Stromal cell of bone marrow (primary cell): ENCODE results near the gene ITPRID1.
"Not testable (repeated sequence)": the region's sequence is repeated elsewhere in the genome, so short reads cannot be mapped to it uniquely, and the experiment has no call there.

Experiments used
- DNase-seq: peaks from one replicate; pipeline ENCODE4 v3.0.0-alpha.2; 2012; ENCODE audit warnings: low read depth

The ITPRID1 gene

DNA sequence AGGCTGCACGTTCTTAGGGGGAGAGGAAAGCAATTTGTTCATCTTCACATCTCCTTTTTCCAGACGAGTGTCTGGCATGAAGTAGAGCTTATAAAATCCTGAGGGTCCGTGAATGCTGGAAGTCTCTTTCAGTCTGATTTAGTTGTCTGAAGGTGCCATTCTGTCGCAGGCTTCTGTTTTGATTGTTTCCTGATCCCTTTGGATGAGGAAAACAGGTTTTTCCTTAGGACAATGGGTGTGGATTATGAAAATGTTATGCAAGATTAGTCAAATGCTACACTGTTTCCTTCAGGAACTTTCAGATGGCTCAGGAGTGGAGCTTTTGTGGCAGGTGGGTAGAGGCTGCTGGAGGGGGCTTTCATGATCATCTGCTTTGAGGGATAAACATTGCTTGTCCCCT is at the start of gene ITPRID1:
TSS of gene ITPRID1 (plus strand) at position 301 of the 400 bp plus-strand sequence. CDS start 38,935 bp downstream, outside the sequence.
- no peak for DNase-seq

DNA sequence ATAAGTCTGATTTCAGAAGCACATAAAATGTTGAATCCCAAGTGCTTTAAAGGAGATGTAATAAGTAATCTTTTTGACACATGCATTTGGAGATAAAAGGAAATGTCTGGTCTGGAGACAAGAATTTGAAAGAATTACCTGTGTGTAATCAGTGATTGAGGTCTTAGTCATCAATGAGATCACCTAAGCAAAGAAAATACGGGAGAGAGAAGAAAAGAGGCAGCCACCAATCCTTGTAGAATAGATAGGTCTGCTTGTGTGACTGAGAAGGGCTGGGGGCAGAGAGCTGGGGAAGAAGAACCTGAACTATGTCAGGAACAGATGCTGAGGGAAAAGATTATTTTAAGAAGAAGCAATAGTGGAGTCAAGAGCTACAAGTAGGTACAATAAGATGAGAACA is 49.3 kb upstream of the ITPRID1 start:
- DNase-seq = no peak

DNA sequence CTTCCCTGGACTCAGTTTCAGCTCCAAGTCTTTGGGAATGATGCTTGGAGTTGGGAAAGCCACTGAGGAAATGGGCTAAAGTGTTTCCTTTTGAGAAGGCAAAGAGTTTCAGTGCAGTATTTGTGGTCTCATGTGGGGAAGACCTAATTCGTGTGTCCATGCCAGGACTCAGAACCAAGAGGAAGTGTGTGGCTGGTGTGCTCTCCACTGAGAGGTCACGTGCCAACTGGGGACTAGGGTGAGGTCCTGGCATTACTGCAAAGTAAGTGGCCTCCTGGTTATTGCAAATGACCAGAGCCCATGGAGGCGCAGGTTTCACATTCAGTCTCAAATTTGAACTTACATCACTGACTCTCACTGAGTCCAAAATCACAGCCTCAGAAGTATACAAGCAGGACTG is 48.6 kb upstream of the ITPRID1 start:
- no peak for DNase-seq

DNA sequence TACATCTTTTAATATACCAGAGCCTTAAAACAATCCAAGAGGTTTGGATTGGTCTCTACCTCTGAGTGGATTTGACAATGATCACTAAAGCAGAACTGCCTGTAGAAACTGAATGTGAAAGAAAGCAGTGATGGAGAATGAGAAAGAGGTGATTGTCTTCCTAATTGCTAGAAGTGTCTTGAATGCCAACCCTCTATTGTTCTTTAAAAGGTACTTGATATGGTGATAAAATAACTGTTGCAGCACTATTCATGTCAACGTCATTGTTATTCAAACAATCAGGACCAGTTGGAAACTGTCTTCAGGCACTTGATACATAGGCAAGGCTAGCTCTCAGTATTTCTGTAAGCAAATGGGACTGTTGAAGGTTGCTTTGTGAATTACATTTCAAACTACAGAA is 47.9 kb upstream of the ITPRID1 start:
- DNase-seq = no peak

DNA sequence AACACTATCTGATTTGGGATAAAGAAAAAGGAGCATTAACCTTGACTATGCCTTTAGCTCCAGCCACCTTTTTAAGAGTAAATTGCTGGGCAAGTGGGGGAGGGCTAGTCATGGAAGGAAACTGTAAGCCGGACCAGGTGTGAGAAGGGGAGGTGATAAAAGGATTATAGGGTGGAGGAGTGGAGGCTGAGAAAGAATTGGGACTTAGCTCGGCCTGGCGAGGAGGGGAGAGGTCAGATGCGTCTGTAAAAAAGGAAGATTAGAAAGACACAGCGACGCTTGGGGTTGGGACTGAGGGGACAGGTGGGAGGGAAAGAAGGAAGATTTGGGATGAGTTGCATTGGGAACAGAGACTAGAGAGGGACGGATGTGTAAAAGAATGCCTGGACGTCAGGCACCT is 43.0 kb upstream of the ITPRID1 start:
- not testable (repeated sequence) for DNase-seq

DNA sequence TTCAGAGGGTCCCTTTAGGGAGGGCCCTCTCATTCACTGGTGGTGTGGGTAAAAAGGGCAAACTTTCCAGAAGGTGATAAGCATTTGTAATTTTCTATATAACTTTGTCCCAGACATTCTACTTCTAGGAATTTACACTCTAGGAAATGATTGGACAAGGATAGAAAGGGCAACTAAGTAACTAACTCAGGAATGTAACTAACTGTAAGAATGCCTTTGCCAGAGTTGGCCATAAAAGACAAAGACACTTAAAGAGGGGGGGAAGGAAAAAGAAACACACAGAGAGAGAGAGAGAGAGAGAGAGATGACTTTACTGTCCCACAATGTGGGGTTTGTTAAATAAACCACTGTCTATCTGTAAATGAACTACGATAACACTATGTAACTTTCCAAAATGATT is 38.5 kb upstream of the ITPRID1 start:
- DNase-seq = no peak

DNA sequence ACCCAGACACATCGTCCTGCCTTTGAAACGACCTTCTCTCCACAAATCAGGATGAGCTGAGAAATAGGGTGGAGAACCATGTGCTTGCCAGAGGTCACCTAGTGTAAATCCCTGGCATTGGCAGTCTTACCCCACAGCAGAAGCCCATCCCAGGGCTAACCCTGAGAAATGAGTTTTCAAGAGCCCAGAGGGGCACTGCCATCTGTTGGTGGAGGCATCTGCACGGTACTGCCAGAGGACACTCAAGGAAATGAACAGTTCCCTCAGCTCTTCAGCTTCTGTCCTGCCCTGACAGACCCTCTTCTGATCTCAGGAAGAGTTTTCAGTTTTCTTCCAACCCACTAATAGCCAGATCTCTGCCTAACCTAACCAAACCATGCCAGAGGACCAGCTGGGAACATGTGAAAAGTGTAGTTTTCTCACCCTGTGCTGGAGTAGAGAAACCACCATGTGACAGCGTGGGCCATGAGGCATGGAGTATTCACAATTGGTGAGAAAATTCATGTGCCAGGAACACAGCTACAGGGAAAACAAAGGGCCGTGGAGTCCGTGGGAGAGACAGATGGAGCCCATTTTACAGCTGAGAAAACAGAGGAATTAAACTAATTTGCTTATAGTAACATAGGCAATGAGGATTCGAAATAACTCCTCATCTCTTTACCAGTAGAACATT is 37.7 kb upstream of the ITPRID1 start:
- DNase-seq = no peak

DNA sequence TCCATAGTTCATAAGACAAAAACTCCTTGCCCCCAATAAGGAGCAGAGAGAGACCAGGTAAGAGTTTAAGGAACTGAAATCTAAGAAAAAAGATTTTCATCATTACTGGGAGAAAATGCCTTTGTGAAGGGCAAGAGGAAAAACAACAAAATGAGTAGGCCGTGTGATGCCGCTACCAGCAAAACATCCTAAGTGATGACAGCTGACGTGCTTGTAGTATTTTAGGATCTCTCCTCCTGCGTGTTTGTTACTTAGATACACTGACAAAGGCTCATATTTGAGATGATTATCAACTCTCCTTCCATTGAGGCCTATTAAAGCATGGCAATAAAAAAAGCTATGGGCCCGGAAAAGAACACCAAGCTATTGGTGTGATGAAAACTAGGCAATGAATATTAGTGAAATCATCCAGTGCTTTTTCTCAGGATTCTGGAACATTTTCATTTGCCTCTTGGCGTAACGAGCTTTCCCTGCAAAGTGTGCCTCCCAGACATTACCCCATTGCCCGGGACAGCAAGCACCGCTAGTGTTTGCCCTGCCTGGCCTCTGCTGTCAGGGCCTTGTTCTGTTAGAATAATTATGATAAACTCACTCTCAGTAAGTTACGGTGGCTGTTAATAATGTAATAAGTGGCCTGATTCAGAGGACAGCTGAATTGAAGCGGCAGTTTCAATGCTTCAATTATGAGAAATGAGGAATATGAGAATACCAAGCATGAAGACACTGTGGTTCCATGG is 36.8 kb upstream of the ITPRID1 start:
- no peak for DNase-seq

DNA sequence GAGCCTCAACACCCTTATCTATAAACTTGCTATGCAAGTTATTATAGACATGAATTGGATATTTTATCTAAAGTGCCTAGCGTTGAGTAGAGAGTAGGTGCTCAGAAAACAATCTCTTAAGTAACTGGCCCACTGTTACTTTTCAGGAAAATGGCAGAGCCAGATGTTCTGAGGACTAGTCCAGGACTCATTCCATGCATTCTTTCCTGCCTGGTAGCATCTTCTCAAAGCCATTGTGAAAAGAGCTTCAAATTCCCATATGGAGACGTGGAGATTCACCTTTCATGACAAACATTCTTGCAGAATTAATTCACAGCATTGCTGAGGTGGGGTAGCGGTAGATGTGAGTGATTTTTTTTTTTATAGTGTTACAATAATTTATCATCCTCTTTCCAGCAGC is 35.9 kb upstream of the ITPRID1 start:
- DNase-seq = no peak

DNA sequence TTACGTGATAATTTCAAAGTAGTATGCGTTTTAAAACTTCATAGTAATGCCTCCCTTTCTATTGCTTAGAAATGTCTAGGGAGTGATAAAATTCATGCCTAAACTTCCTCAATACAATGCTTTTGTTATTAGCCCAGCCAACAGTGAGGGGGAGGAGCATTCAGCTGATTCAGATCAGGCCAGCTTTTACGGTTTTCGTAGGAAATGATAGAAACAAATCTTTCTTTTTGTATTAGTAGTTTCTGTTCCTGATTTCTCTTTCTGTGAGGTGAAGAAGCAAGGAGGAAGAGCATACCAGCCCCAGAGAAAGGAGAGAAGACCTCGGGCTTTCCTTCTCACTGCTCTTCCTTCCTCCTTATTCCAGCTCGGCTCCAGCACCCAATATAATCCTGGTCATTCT is 35.2 kb upstream of the ITPRID1 start:
- no peak for DNase-seq

DNA sequence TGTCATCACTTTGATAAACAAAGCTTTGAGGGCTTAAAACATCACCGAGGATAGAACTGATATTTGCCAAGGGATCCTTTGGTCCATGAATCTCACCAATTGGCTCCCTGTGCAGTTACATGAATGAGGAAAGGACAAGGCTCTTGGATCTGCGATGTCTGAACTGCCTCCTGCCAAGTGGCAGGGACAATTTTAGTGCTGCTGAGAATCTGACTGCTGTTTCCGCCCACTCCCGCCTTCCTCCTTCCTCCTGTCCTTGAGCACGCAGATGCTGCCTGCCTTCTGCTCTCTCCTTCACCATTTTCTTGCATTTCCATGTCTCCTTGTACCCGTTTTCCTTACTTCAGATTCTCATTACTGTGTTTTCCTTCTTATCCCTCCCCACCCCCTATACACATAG is 26.8 kb upstream of the ITPRID1 start:
- no peak for DNase-seq

DNA sequence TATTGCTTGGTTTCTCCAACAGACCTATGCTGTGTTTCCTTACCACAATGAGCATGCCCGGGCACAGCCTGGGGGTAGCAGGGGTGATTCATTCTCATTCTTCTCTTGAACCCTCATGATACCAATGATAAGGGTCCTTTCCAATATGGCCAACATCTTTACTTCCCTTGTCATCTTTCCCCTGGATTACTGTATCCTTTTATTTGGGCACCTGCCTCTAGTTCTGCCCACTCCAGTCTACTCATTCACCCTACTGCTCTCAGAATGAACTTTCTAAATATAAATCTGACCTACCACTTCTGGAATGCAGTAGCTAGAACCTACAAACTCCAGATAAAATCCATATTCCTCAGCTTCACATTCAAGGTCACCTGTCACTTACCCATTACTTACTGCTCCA is 26.4 kb upstream of the ITPRID1 start:
- no peak for DNase-seq

DNA sequence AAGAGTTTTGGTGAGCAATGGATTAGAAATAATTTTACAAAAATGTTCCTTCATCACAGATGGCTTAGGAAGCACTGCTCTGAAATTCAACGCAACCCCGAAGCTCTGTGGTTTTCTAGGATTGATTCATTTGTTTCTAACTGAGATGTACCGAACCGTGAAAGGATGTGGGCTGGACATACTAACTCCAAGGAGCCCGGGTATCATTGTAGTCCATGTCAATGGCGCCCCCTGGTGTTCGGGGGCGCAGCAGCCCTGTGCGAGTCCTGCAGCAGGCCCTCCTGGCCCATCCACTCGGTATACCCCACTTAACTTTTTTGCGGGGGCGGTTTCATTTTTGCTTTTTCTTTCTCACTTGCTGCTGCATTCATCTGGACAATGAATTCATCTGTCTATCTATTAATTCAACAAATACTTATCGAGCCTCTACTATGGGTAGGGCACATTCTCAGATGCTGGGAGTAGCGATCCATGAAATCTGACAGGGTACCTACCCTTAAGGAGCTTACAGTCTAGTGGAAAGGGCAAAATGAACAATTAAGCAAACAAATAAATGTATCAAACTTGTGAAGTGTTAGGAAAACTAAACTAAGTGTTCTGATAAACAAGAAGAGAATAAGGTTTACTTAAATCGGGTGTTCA is 25.2 kb upstream of the ITPRID1 start:
- DNase-seq = no peak

DNA sequence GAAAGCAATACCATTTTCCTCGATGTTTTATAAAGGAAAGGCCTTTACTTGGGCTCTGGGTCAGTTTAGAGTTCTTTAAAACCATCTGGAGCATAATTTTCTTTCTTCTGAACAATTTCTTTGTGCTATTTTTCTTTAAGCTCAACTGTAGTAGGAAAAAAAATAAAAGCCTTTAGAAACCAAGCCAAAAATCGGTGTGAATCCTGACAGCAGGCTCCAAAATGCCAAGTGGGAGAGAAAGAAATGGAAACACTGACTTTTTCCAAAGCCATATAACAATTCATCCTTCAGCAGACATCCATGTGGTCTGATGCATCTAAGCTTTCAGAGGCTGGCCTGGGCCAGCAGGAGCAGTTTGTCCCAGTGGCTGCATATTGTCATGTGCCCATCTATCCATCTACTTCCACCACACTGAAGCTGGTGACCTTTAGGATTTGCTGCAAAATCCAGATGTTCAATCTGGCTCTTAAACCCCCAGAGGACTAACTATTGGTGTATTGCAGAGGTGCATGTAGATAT is 23.0 kb upstream of the ITPRID1 start:
- no peak for DNase-seq

DNA sequence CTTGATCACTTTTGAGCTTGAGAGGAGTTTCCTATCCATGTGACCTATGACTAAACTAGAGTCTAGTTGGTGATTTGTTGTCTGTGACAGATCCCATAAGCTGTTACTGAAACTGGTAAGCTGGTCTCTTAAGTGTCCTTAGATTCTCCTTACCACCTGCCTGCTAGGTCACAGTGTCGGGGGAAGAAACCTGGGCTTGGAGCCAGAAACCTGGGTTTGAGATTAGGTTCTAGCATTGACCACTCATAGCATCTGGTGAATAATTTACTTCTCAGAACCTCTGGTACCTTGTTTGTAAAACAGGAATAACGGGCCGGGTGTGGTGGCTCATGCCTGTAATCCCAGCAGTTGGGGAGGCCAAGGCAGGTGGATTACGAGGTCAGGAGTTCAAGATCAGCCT is 21.8 kb upstream of the ITPRID1 start:
- no peak for DNase-seq

DNA sequence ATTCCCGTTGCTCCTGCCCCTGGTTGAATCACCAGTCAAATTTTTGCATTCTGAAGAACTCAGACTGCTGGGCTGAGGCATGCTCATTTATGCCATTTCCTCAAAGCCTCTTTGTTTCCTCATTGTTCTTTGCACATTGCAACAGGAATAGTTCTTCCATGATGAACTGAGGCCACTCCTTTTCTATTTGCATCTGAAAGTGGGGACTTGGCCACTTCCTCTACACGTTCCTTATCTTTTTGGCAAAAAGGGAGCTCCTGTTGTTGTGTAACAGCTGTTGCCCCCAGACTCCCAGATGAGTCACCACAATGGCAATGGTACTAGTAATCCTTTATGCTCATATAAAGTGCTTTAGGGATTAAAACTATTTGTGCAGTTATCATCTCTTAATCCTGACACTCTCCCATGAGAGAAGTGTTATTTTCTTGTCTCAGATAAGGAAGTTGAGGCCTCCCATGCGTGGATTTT is 20.1 kb upstream of the ITPRID1 start:
- DNase-seq = no peak

DNA sequence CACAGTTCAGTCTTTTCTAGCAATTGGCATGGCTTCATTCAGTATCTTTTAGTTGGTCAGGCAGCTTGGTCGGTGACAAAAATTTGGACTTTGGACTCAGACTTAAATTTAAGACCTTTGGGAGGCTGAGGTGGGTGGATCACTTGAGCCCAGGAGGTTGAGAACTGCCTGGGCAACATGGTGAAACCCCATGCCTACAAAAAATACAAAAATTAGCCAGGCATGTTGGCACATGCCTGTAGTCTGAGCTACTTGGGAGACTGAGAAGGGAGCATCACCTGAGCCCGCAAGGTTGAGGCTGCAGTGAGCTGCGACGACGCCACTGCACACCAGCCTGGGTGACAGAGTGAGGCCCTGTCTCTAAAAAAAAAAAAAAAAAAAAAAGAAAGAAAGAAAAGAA is 19.5 kb upstream of the ITPRID1 start:
- DNase-seq = no peak

DNA sequence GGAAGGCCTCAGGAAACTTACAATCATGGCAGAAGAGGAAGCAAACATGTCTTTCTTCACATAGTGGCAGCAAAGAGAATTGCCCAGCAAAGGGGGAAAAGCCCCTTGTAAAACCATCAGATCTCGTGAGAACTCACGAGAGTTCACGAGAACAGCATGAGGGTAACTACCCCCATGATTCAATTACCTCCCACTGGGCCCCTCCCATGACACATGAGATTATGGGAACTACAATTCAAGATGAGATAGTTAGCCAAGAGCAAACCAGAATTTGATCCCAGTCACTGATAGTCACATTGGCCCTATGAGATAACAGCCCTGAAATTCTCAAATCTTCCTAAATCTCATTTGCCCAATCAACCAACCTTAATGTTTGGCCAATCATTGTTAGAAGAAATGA is 18.2 kb upstream of the ITPRID1 start:
- DNase-seq = no peak

DNA sequence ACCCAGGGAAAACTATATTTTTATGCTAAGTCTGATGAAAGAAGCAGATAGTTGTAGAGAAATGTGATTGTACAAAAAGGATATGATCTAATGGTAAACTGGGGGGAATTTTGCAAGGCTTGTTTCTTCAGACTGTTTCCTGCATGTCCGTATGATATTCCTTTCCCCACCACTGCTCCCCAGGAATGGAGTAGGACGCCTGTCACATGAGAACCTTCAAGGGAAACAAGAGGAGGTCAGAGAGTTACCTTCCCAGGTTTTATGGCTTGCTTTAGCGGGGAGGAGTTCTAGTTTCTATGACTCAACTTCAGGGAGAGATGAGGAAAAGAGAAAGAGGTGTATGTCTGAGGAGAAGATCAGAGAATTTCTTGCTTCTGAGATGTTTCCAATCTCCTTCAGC is 16.4 kb upstream of the ITPRID1 start:
- no peak for DNase-seq

DNA sequence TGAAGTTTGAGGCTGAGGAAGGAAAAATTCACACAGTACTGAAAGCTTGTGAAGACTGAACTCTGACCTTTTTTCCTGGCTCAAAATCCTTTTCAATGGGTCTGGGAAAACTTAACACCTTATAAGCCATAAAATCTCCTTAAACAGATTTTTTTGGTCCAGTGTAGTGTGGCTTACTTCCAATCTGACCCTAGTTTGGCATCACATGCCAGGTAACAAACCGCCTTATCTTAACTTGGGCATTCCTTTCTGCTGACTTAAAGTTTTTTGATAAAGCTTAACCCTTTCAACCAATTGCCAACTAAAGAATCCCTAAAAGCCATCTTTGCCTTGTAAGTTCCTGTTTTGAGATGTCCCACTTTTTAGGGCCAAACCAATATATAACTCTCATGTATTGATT is 13.2 kb upstream of the ITPRID1 start:
- no peak for DNase-seq

DNA sequence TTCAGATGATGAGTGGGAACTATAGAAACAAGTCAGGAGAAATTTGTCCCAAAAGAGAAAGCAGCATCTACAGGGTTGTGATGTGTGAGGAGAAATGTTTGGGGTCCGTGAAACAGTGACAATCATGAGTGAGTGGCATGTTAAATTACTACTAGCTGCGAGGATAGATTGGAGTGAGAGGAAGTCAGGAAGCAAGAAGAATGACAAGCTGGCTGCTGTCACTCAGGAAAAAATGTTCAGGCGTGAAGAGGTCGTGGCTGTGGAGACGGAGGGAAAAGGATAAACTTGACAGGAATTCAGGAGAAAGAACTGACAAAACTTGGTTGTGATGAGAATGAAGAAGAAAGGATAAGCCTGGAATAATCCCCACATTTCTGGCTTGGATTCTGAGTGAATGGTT is 5.1 kb upstream of the ITPRID1 start:
- no peak for DNase-seq

DNA sequence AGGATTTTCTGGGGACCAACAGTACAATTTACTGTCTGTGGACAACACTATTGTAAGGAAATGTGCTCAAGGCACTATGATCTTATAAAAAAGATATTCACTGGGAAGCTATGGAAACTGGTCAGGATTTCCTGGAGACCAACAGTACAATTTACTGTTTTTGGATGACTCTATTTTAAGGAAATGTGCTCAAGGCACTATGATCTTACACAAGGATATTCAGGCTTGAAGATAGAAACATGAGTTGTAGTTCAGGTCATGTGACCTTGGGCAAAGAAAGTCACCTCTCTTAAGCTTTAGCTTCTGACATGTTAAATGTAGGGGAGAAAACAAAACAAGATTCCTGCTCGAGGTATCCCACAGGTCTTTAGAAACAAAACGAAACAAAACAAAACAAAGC is 1.7 kb upstream of the ITPRID1 start:
- DNase-seq = no peak
